Type B pancreatic cell (in vitro differentiated cells): ENCODE measurements around the gene CFAP58. TPM values are rescaled to one million over a fixed set of nuclear protein-coding genes. Genes with fewer than 3 reads are reported as not detected.

Experiments used
- DNase-seq: peaks from one replicate; pipeline ENCODE4 v3.0.0; 2021; ENCODE audit warnings: mixed read lengths; ENCODE audit not compliant: unreplicated experiment; ENCODE audit errors: extremely low spot score
- H3K27ac Mint-ChIP-seq: 2 replicates; pipeline ENCODE4 v1.8.0; 2021; ENCODE audit warnings: mild to moderate bottlenecking, mixed read lengths
- H3K27me3 Mint-ChIP-seq: 2 replicates; pipeline ENCODE4 v1.8.0; 2021; ENCODE audit warnings: mixed read lengths
- H3K36me3 Mint-ChIP-seq: 2 replicates; pipeline ENCODE4 v1.8.0; 2021; ENCODE audit warnings: mixed read lengths
- H3K4me1 Mint-ChIP-seq: one replicate; pipeline ENCODE4 v1.8.0; 2021; ENCODE audit warnings: mixed read lengths; ENCODE audit not compliant: unreplicated experiment
- H3K4me3 Mint-ChIP-seq: 2 replicates; pipeline ENCODE4 v1.8.0; 2021; ENCODE audit warnings: mild to moderate bottlenecking, mixed read lengths
- H3K9me3 Mint-ChIP-seq: 2 replicates; pipeline ENCODE4 v1.8.0; 2021; ENCODE audit warnings: mixed read lengths
- CTCF ChIP-seq: fragments of 200-600 bp; sonication (generic); conservative IDR thresholded peaks from 2 replicates; pipeline ENCODE4 v1.5.0; 2021; ENCODE audit warnings: antibody characterized with exemption, mild to moderate bottlenecking
- total RNA-seq: library from RNA; stranded (reverse); gene quantifications from 2 replicates; pipeline ENCODE4 v1.2.1, GENCODE V29; 2021; ENCODE audit warnings: low replicate concordance

The CFAP58 gene
- total RNA-seq, 1 donor from 2014 or later = 0.34 TPM

GRCh38 chr10:104315486-104315921 is 38.1 kb upstream of the CFAP58 start:
- Mint-ChIP-seq H3K36me3 (peaks cover 11% of the 10 kb centered on the region), H3K27me3 (no peaks in the 10 kb centered on the region), H3K4me1 (peaks cover 22% of the 10 kb centered on the region), H3K27ac (no peak overlapping the region), H3K4me3 (no peak overlapping the region), H3K9me3 (no peaks in the 10 kb centered on the region)
- no peak for DNase-seq
- no peak for TF ChIP-seq CTCF

GRCh38 chr10:104316321-104317099 is 37.1 kb upstream of the CFAP58 start:
- H3K4me3 Mint-ChIP-seq = no peak overlapping the region
- DNase-seq = no peak
- H3K27me3 Mint-ChIP-seq = no peaks in the 10 kb centered on the region
- H3K36me3 Mint-ChIP-seq = peaks cover 11% of the 10 kb centered on the region
- no peak for TF ChIP-seq CTCF
- H3K27ac Mint-ChIP-seq = no peak overlapping the region
- no peaks in the 10 kb centered on the region for H3K9me3 Mint-ChIP-seq
- peaks cover 23% of the 10 kb centered on the region for H3K4me1 Mint-ChIP-seq

- no peaks in the 10 kb centered on the region for H3K9me3 Mint-ChIP-seq
- peaks cover 30% of the 10 kb centered on the region for H3K4me1 Mint-ChIP-seq
Observed at GRCh38 chr10:104317269-104317710, 36.3 kb upstream of the CFAP58 start.

GRCh38 chr10:104317726-104318299 is 35.8 kb upstream of the CFAP58 start:
- Mint-ChIP-seq H3K9me3 (no peaks in the 10 kb centered on the region), H3K4me3 (no peak overlapping the region), H3K27ac (peak overlapping the region; percentile 46)

More at GRCh38 chr10:104317269-104317710, 36.3 kb upstream of the CFAP58 start:
- H3K27ac Mint-ChIP-seq = no peak overlapping the region
- no peak overlapping the region for H3K4me3 Mint-ChIP-seq
- no peaks in the 10 kb centered on the region for H3K27me3 Mint-ChIP-seq
- no peak for TF ChIP-seq CTCF
- no peak for DNase-seq
- H3K36me3 Mint-ChIP-seq = peaks cover 11% of the 10 kb centered on the region

GRCh38 chr10:104318326-104318725 is 35.3 kb upstream of the CFAP58 start:
- Mint-ChIP-seq H3K36me3 (peaks cover 11% of the 10 kb centered on the region), H3K4me1 (peaks cover 30% of the 10 kb centered on the region), H3K27me3 (no peaks in the 10 kb centered on the region), H3K9me3 (no peaks in the 10 kb centered on the region), H3K4me3 (no peak overlapping the region), H3K27ac (no peak overlapping the region)
- no peak for DNase-seq
- TF ChIP-seq CTCF = no peak

More at GRCh38 chr10:104317726-104318299, 35.8 kb upstream of the CFAP58 start:
- peaks cover 11% of the 10 kb centered on the region for H3K36me3 Mint-ChIP-seq
- H3K27me3 Mint-ChIP-seq = no peaks in the 10 kb centered on the region
- no peak for TF ChIP-seq CTCF
- DNase-seq = no peak
- peaks cover 30% of the 10 kb centered on the region for H3K4me1 Mint-ChIP-seq
